Breast epithelium (tissue), 4 donors: ENCODE measurements around the gene DUSP9. TPM values are rescaled to one million over a fixed set of nuclear protein-coding genes. Genes with fewer than 3 reads are reported as not detected.

Experiments
- DNase-seq, 2 donors: peaks; one replicate each; pipeline ENCODE4 v3.0.0-alpha.2; 2019; ENCODE audit warnings: low spot score in 2 of 2
- H3K27ac ChIP-seq, 2 donors: fragments of 200-600 bp; sonication (generic) in 1 of 2; one replicate each; pipeline ENCODE4 v1.5.1; 2016 to 2019; ENCODE audit warnings: mild to moderate bottlenecking in 1 of 2
- H3K27me3 ChIP-seq, 2 donors: fragments of 200-600 bp; sonication (generic) in 1 of 2; one replicate each; pipeline versions ENCODE4 v1.5.1 to v1.6.0; 2017 to 2019; ENCODE audit warnings: control low read depth in 1 of 2, mild to moderate bottlenecking in 1 of 2
- H3K36me3 ChIP-seq: fragments of 200-600 bp; one replicate; pipeline ENCODE4 v1.5.1; 2019
- H3K4me1 ChIP-seq, 2 donors: fragments of 200-600 bp; sonication (generic); one replicate each; pipeline ENCODE4 v1.5.1; 2016 to 2019; ENCODE audit warnings: control low read depth in 1 of 2
- H3K4me3 ChIP-seq, 3 donors: fragments of 200-600 bp; sonication (generic); 1 replicate in 2 of 3; 2 replicates in 1 of 3; pipeline ENCODE4 v1.5.1; 2016 to 2019; ENCODE audit warnings: mild to moderate bottlenecking in 3 of 3, moderate library complexity in 2 of 3
- H3K9me3 ChIP-seq, 2 donors: fragments of 200-600 bp; sonication (generic) in 1 of 2; one replicate each; pipeline ENCODE4 v1.5.1; 2016 to 2019; ENCODE audit warnings: control low read depth in 1 of 2
- POLR2A ChIP-seq: fragments of 450-650 bp; IDR thresholded peaks from one replicate; pipeline ENCODE4 v1.6.1; 2016; ENCODE audit warnings: antibody characterized with exemption, mild to moderate bottlenecking, moderate library complexity
- POLR2AphosphoS5 ChIP-seq, 3 donors: sonication (generic); formaldehyde crosslinking; IDR thresholded peaks; one replicate each; pipeline ENCODE4 v1.6.1; 2017; ENCODE audit warnings: antibody characterized with exemption in 3 of 3
- intact Hi-C: fragments of 100-400 bp; cut with DNase I; formaldehyde crosslinking; loops from one replicate; pipeline ENCODE4 v1.15.1; 2023; ENCODE audit warnings: low total_unique reads
- total RNA-seq, 3 donors: library from RNA; depleted of rRNA; stranded (reverse); fragments of >200 nt; gene quantifications; one replicate each; pipeline ENCODE4 v1.1.0, GENCODE V29; 2016
- TF ChIP-seq, protein P1 (sequence below), 3 donors: fragments of 450-650 bp; IDR thresholded peaks; one replicate each; pipeline ENCODE4 v1.5.1; 2016 to 2017; ENCODE audit warnings: antibody characterized with exemption in 3 of 3, mild to moderate bottlenecking in 3 of 3, moderate library complexity in 3 of 3

DUSP9 gene
- total RNA-seq, 3 donors from 2014 or later: 0.33 to 0.73 TPM; not detected in 1

DNA sequence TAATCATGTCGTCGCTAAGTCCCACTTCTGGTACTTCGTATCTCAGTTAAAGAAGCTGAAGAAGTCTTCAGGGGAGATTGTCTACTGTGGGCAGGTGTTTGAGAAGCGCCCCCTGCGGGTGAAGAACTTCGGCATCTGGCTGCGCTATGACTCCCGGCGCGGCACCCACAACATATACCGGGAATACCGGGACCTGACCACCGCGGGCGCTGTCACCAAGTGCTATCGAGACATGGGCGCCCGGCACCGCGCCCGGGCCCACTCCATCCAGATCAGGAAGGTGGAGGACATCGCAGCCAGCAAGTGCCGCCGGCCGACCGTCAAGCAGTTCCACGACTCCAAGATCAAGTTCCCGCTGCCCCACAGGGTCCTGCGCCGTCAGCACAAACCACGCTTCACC, 15.3 kb downstream of the DUSP9 start:
- Histone ChIP-seq H3K9me3 (peaks cover 0 to 24% of the 10 kb centered on the region in 2 donors), H3K27ac (no peak overlapping the region), H3K36me3 (no peaks in the 10 kb centered on the region), H3K27me3 (peaks cover 0 to 36% of the 10 kb centered on the region in 2 donors), H3K4me3 (peak overlapping the region in 1 of 3 donors; percentile 32), H3K4me1 (no peaks in the 10 kb centered on the region)
- intact Hi-C loops: no loop called here
- TF ChIP-seq, protein P1, sequence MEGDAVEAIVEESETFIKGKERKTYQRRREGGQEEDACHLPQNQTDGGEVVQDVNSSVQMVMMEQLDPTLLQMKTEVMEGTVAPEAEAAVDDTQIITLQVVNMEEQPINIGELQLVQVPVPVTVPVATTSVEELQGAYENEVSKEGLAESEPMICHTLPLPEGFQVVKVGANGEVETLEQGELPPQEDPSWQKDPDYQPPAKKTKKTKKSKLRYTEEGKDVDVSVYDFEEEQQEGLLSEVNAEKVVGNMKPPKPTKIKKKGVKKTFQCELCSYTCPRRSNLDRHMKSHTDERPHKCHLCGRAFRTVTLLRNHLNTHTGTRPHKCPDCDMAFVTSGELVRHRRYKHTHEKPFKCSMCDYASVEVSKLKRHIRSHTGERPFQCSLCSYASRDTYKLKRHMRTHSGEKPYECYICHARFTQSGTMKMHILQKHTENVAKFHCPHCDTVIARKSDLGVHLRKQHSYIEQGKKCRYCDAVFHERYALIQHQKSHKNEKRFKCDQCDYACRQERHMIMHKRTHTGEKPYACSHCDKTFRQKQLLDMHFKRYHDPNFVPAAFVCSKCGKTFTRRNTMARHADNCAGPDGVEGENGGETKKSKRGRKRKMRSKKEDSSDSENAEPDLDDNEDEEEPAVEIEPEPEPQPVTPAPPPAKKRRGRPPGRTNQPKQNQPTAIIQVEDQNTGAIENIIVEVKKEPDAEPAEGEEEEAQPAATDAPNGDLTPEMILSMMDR (IDR thresholded peaks at IDR 0.05): peak in 2 of 3 donors; percentile 15 to 22
- TF ChIP-seq POLR2AphosphoS5 (IDR thresholded peaks at IDR 0.05): no peak
- TF ChIP-seq POLR2A: no peak
- DNase-seq: no peak

- DNase-seq: no peak
- no peaks in the 10 kb centered on the region for H3K36me3 ChIP-seq
- H3K27me3 ChIP-seq: peaks cover 0 to 55% of the 10 kb centered on the region in 2 donors
- H3K4me1 ChIP-seq: no peaks in the 10 kb centered on the region
- H3K4me3 ChIP-seq: no peak overlapping the region
- intact Hi-C loops: no loop called here
- H3K27ac ChIP-seq: no peak overlapping the region
- TF ChIP-seq POLR2AphosphoS5 (IDR thresholded peaks at IDR 0.05): no peak
- TF ChIP-seq, protein P1 (IDR thresholded peaks at IDR 0.05): no peak
- no peak for TF ChIP-seq POLR2A
- H3K9me3 ChIP-seq: peaks cover 0 to 24% of the 10 kb centered on the region in 2 donors
Observed at GRCh38 chrX:153665726-153666306, 18.8 kb downstream of the DUSP9 start.

DNA sequence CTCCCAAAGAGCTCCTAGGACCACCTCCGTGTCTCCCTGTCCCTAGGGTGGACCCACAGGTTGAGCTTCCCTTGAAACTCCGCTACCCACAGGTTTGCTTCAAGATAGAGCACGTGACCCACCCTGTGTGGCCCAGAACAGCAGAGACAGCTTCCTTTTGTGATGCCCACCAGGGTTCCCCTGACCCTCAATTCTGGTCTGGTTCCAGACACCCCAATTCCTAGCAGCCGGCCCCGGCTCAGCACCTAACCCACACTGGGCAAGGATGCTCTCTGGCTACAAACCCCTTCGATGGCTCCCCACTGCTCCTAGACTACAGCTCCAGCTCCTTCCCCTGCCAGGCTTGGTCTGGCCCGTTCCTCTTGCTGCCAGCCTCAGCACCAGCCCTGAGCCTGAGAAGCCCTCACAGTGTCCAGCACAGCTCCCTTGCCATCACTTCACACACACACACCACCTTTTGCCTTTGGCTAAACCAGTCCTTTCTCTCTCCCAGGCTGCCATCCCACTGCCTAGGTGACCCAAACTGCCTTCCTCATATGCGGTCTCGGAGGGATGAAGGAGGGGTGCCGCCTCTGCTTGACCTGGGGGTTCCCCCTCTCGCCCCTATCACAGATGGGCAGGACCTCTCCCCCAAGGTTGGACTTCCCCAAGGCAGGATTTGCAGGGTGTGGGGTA, 20.4 kb downstream of the DUSP9 start:
- H3K4me3 ChIP-seq: peak overlapping the region in 1 of 3 donors; percentile 41
- DNase-seq: no peak
- peaks cover 0 to 13% of the 10 kb centered on the region in 2 donors for H3K9me3 ChIP-seq
- no peaks in the 10 kb centered on the region for H3K4me1 ChIP-seq
- peaks cover 0 to 63% of the 10 kb centered on the region in 2 donors for H3K27me3 ChIP-seq
- H3K36me3 ChIP-seq: no peaks in the 10 kb centered on the region
- intact Hi-C loops: no loop called here
- no peak for TF ChIP-seq POLR2AphosphoS5 (IDR thresholded peaks at IDR 0.05)
- TF ChIP-seq, protein P1 (IDR thresholded peaks at IDR 0.05): no peak
- TF ChIP-seq POLR2A: no peak
- no peak overlapping the region for H3K27ac ChIP-seq

- intact Hi-C loops: no loop called here
- Histone ChIP-seq H3K4me1 (no peaks in the 10 kb centered on the region), H3K9me3 (peaks cover 0 to 13% of the 10 kb centered on the region in 2 donors), H3K36me3 (no peaks in the 10 kb centered on the region), H3K4me3 (peak overlapping the region in 1 of 3 donors; percentile 41), H3K27ac (no peak overlapping the region), H3K27me3 (peaks cover 0 to 65% of the 10 kb centered on the region in 2 donors)
- TF ChIP-seq, protein P1 (IDR thresholded peaks at IDR 0.05): peak; percentile 60 to 63 (median 62)
- no peak for TF ChIP-seq POLR2AphosphoS5 (IDR thresholded peaks at IDR 0.05)
- peak; percentile 75 to 86 for DNase-seq
Observed at GRCh38 chrX:153667956-153668396, 21.0 kb downstream of the DUSP9 start.
